Stimulated activated CD4-positive, alpha-beta T cell treated with anti-CD3 and anti-CD28 coated beads, Interleukin-4, amount 100 ng/mL, for 24 hours (primary cell): ENCODE results near the gene CLCF1.

ENCODE experiments used
- DNase-seq: peaks from one replicate; pipeline ENCODE4 v3.0.0-alpha.2; 2020

Gene CLCF1

DNA sequence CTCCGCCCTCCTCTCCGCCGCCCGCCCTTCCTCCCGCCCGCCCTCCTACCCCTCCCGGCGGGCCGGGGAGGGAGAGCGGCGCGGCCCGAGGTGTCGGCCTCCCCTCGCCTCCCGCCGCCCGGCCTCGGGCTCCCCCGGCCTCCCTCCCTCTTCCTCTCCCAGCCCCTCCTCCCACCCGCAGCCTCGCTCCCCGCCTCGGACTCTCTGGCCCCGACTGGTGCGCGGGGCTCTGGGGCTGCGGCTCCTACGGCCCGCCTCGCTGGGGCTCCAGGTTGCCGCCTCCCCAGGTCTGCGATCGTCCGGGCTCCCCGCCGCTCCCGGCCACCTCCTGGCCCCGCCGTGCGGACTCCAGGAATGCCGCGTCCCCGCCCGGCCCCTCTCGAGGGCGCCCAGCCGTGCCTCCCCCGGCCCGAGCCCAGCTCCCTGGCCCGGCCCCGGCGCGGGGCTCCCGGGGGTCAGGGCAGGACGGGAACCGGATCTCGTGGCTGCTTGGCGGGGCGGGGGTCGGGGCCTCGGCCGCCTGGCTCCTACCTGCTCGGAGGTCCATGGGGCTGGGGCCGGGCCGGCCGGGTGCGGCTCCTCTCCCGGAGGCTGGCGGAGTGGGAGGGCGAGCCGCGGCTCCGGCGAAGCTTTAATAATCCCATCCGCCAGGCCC lies at the start of gene CLCF1:
TSS of gene CLCF1 (minus strand) at position 606 of the 655 bp plus-strand sequence. CDS start at position 547, 59 bp downstream.
- DNase-seq: peak; percentile 24

DNA sequence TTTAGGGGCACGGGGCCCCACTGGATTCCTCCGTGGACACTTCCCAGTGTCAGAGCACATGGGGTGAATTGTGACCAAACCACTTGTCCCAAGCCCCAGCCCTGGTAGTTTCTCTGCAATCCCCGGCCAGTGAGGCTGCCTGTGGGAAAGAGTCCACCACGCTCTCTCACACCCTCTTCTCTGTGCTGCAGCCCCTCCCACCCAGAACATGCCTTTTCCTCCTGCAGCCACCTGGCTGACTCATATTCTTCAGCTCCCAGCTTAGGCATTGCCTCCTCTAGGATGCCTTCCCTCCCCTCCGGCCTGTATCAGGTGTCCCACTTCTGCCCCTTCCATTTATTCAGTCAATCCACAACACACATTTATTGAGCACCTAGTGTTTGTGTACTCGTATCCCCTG lies 49.5 kb upstream of the CLCF1 start:
- no peak for DNase-seq

DNA sequence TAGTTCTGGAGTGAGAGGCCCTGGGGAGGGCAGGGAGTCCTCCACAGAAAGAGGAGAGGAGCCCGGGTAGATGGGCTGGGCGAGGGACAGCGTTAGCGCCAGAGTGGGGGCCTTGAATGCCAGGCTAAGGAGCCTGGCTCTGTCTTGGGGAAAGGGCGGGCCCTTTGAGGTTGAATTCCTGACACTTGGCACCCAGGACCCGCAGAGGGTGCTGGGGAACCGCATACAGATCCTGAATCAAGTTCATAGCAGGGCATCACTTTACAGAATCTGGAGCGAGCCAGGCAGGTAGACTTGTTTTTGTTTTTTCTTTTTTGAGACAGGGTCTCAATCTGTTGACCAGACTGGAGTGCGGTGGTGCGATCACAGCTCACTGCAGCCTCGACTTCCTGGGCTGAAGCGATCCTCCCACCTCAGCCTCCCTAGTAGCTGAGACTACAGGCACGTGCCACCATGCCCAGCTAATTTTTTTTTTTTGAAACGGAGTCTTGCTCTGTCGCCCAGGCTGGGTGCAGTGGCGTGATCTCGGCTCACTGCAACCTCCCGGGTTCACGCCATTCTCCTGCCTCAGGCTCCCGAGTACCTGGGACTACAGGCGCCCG lies 48.1 kb upstream of the CLCF1 start:
- DNase-seq: no peak

DNA sequence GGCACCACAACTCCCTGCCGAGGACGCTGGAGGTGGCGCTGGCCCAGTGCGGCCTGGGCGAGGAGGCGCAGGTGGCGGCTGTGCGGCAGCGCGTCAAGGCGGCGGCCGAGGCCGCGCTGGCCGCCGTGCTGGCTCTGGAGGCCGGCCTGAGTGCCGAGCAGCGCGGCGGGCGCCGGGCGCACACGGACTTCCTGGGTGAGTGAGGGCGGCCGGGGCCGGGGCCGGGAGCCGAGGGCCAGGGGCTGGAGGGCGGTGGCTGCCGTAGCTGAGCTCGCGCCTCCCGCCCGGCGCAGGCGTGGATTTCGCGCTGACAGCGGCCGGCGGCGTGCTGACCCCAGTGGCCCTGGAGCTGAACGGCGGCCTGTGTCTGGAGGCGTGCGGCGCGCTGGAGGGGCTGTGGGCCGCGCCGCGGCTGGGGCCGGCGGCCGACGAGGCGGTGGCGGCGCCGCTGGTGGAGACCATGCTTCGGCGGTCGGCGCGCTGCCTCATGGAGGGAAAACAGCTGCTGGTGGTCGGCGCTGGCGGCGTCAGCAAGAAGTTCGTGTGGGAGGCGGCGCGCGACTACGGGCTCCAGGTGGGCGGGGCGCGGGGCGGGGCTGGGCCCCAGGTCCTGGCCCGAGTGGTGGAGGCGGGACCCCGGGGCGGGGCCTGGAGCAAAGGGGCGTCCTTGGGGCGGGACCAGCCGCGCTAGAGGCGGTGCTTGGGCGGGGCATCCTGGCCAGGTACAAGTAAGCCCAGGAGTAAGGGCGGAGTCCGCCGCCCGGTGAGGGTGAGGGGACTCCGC lies 47.4 kb upstream of the CLCF1 start:
- peak; percentile 97 for DNase-seq

DNA sequence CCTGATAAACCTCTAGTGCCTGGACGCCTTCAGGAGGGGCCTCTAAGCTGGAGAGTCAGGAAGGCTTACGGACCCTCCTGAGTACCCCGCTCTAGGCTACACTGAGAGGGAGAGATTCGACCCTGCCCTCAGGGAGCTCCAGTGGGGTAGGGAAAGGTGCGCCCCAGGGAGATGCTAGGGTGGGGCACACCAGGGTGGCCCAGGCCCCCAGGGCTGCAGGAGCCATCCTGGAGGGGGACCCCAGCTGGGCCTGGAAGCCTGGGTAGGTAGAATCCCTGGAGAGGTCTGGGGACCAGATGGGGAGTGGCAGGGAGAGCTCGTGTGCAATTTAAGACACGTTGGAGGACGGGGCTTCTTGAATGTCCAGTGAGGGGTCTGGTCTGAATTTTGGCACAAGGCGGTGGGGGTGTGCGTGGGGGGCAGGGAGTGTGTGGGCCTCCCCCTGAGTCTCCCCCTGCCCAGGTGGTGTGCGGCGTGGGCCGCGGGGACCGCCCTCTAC lies 46.8 kb upstream of the CLCF1 start:
- DNase-seq: no peak

DNA sequence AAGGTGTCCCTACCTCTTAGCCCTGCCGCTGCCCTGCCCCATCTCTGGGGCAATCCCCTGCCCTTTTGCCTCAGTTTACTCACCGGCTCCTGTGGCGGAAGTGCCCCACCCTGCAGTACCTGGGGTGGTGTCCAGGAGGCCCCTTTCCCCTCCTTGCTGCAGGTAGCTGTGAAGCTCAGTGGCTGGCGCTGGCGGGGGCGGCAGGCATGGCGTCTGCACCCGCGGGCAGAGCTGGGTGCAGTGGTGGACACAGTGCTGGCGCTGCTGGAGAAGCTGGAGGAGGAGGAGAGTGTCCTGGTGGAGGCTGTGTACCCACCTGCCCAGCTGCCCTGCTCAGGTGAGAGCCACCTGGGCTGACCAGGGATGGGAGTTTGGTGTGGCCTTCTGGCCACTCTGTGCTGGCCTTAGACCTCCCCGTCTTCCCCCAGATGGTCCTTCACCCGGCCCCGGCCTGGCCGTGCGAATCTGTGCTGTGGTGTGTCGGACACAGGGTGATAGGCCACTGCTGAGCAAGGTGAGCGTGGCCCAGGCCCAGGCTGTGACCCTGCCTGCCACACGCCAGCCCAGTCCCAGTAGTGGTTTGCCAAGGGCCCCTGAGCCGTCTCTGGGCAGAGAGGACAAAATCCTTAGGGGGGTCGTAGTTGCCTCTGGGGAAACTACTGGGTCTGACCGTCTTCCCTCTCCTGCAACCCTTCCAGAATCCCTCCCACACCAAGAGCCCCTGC lies 46.1 kb upstream of the CLCF1 start:
- no peak for DNase-seq

DNA sequence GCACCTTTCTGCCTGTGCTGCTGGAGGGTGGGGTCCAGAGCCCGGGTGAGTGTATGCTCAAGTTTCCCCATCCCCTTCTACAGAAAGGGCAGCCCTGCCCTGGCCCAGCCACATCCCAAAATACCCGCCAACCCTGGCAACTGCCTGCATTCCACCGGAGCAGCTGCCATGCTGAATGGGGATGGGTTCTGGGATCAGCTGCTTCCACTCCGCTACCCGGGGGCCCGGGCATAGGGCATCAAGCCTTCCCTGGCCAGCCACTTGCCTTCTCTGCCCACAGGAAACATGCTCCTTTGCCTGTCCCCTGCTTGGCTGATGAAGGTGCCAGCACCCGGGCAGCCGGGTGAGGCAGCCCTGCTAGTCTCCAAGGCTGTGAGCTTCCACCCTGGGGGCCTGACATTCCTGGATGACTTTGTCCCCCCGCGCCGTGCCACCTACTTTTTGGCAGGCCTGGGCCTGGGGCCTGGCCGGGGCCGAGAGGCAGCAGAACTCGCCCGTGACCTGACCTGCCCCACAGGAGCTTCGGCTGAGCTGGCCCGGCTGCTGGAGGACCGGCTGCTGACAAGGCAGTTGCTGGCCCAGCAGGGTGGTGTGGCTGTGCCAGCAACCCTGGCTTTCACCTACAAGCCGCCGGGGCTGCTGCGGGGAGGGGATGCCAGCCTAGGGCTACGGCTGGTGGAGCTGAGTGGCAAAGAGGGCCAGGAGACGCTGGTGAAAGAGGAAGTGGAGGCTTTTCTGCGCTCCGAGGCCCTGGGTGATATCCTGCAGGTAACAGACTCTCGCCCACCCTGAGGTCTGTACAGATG lies 45.3 kb upstream of the CLCF1 start:
- peak; percentile 30 for DNase-seq

DNA sequence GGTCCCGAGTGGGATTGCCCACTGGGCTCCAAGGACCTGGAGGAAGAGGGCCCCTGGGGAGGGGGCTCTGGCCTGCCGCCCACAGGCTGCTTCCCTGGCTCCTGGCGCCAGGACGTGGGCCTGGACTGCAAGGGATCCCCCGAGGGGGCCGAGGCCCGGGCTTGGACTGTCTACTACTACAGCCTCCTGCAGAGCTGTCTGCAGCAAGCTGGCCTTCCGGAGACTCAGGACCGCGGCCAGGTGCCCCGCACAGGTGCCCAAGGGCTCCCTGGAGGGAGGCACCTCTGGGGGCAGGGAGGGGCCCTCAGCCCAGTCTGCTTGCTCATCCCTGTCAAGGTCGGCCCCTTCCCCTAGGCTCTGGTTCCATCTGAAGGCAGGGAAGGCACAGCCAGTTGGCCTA lies 44.0 kb upstream of the CLCF1 start:
- no peak for DNase-seq

DNA sequence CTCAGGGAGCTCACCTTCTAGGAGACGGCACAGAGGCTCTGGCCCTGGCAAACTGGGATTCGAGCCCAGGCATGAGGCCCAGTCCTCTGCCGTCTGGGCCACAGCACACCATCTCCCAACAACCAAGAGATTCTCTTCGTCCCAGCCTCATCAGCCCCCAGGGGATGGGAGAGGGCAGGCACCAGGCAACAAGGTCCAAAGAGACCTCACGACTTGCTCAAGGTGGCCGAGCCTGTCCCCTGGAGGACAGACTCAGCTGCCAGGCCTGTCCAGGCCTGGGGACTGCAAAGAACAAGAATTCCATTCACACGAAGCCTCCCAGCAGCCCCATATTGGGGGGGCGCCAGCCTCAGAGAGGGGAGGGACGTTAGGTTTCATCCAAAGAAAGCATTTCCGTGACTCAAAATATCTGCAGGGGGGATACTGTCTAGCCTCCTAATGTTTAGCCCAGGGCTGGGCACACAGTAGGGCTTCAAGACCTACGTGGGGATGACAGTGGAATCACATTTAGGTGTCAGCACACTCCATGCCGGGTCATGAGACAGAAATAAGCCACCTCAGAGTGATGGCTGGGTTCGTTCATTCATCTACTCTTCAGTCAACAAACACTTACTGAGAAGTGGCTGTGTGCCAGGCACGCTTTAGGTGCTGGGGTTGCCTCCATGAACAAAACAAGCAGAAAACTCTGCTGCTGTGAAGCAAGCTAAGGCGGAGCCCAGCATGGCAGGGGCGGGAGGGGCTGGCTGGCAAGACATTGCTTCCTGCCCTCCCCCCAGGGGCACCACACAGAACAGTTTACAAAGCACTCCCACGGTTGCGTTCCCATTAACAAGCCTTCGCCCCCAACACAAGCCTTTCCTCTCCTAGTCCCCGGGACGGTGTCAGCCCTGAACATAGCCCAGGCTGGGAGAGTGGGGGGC lies 43.3 kb upstream of the CLCF1 start:
- peak; percentile 67 for DNase-seq

DNA sequence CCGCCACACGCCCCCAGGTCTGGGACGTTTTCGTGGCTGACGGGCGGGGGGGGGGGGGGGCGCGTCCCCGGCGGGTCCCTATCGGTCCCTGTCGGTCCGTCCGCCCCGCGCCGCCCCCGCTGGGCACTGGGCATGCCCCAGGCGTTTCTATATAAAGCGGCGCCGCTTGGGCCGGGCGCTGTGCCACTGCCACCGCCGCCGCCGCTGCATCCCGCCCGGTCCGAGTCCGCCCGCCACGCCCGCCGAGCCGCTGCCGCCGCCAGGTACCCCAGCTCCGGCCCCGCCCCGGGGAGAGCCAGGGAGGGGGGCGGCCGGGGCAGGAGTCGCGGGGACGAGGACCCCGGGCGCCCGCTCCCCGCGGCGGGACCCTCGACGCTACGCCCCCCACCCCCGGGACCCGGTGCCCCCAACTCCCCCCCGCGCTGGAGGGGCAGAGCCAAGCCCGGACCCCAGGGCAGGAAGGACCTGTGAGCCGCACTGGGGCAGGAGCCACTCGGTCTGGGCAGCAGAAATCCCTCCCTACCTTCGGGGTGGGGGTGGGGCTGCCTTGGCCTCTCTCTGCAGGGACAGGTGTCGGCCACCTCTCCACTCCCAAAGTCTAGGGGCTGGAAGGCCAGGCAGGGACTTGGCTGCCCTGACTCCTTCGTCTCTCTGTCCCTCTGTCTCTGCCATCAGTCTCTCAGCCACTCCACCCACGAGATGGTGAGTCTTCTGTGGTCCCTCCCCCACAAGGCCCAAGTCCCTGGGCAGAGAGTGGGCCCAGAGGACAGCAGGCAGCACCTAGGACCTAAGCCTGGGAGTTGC lies 42.3 kb upstream of the CLCF1 start, which contains the start of gene CARNS1:
TSS of gene CARNS1 (plus strand) at position 178 of the 804 bp plus-strand sequence. CDS start at position 700, 522 bp downstream.
- no peak for DNase-seq

DNA sequence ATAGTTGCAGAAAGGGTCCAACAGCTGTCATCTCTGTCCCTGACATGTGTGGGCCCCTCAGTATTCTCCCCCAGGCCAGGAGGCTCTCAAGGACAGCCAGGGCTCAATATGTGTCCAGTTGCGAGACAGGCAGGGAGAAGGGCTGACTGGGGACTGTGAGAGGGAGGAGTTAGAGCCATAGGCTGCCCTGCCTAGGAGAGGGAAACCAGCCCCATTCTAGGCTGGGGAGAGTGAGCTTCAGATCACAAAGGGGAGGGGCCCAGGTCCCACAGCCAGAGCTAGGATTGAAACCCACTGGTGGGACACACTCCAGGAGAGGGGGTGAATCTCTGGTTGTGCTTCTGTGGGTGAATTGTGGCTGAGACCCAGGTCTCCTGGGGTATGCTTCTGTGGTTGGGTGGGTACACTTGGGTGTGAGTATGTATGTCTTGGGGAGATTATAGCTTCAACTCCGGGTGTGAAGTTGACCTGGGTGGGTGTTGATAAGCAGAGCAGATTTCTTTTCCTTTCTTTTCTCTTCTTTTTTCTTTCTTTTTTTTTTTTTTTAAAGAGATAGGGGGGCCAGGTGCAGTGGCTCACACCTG lies 40.0 kb upstream of the CLCF1 start:
- no peak for DNase-seq

DNA sequence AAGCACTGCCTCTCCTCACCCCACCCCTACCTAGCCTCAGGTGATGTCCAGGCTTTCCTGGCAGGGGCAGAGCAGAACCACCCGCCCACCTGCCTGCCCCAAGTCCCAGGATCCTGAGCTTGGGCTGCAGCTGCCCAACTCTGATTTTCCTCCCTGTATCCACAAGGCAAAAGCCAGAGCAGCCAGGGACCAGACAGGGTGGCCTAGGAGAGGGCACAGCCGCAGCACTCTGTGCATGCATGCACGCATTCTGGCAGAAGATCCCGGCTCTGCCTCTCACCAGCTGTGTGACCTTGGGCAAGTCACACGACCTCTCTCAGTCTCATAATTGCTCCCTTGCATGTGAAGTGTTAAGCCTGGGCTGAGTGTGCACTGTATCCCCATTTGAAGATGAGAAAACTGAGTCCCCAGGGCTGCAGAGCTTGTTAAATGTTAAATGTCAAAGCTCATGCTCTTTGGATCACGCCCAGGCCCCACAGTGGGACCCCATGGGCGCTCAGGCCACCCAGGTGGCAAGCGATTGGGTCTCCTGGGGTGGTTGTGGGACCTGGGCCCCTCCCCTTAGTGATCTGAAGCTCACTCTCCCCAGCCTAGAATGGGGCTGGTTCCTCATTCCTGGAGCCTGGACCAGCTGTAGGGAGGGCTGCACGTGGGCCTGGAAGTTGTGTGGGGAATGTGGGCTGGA lies 39.2 kb upstream of the CLCF1 start:
- no peak for DNase-seq

DNA sequence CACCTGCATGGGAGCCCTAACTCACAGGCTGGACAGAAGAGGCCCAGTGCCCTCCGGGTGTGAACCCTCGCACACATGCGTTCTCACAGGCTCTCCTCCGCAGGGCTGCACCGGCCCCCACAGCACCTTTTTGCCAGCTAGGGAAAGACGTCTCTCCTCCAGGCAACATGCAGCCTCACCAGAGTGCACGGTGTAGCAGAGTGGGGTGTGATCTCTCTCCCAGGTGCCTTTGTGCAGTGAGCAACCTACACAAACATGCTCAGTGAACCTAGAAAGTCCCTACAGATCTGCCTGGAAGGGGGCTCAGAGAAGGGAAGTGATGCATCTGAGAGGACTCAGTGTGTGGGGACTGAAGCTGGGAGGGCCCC lies 38.4 kb upstream of the CLCF1 start:
- DNase-seq: no peak

DNA sequence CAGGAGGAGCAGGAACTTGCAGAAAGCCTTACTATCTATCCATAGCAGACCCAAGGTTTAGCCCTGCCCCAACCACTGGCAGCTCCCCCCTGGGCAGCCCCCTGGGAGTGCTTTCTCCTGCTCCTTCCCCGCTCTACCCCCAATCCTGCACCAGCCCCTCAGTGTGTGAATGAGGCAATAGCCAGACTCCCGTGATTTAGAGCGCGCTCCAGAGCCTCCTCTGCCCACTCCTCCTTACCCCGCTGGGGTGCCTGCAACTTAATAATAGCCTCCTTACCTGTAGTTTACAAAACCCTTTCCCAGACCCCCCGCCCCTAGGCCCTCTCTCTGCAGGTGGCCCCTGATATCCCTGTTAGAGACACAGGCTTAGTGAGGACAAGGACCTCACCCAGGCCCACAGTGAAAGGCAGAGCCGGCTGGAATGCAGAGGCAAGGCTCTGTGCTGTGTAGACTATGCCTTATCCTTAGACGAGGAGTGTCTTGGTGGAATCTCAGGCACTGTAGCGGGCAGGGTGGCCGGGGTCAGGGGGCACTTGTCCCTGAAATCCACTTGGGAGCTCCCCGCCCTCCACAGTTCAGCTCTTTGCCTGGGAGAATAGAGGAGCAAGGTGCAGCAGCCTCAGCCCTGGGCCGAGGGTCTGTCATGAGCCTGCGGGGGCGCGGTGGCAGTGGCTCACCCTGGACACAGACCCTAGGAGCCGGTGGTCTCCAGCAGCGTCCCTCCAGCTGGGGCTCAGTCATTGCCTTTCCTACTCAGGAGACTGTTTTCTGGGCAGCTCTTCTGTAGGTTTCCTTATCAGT lies 37.8 kb upstream of the CLCF1 start:
- no peak for DNase-seq

DNA sequence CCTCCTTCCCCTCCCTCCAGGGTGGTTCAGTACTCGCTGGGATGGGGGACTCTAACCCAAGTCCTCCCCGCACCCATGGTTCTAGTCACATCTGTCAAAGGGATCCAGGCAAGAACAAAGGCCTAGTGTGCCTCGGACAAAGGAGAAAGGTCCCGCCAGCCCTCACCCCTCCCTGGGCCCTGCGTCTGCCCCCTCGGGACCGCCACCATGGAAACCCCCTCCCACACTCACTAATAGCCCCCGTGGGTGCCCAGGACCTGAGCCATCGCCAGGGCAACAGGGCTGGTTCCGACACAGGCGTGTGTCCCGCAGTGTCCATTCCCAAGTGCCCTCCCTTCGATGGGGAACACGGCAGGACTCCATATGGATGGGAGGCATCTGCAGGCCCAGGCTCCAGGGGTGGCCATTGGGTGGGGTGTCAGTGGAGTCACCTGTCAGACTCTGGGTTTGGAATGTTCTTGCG lies 37.0 kb upstream of the CLCF1 start:
- no peak for DNase-seq

DNA sequence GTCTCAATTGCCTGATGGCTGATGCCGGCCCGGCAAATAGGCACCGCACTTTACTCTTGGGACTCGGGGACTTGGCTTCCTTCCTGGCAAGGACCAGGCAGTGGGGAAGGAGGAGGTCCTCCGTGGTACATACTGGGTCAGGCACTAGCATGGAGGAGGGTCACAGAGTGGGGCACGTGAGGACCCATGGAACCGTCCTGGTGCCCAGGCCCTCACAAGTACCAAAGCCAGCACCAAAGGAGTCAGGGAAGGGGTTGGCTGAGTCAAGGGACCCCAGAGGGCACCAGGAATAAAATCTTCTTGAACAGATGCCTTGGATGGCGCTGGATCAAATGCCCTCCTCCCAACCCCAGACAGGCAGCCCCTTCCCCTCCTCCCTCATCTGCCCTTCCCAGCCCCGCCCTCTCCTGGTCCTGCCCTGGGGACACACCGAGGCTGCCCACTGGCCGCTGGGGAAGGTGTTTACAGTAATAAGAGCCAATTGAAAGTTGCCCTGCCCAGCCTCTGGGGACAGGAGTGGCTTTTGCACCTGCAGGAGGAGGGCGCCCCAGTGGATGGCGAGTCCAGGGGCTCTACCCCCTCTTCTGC lies 36.5 kb upstream of the CLCF1 start:
- DNase-seq: no peak

DNA sequence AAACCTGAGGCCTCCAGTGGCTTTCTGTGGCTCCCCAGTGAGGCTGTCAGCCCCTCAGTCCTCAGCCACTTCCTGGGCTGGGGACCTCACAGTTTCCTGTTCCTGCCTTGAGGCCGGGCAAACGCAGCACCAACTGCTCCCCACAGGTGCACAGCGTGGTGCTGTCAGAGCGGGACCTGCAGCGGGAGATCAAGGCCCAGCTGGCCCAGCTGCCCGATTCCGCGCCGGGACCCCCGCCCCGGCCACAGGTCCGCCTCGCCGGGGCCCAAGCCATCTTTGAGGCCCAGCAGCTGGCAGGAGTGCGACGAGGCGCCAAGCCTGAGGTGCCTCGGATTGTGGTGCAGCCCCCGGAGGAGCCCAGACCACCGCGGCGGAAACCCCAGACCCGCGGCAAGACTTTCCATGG lies 35.9 kb upstream of the CLCF1 start:
- peak; percentile 66 for DNase-seq
